ENCODE measurements around the gene SOD2. TPM values are rescaled to one million over a fixed set of nuclear protein-coding genes. Genes with fewer than 3 reads are reported as not detected.

The SOD2 gene
- total and polyA plus RNA-seq, 9 of the 15 experiments (the other 6 are each of a cell fraction or from before 2014, with no cell fraction given), result 39.8 to 140 (median 95.8) TPM

DNA sequence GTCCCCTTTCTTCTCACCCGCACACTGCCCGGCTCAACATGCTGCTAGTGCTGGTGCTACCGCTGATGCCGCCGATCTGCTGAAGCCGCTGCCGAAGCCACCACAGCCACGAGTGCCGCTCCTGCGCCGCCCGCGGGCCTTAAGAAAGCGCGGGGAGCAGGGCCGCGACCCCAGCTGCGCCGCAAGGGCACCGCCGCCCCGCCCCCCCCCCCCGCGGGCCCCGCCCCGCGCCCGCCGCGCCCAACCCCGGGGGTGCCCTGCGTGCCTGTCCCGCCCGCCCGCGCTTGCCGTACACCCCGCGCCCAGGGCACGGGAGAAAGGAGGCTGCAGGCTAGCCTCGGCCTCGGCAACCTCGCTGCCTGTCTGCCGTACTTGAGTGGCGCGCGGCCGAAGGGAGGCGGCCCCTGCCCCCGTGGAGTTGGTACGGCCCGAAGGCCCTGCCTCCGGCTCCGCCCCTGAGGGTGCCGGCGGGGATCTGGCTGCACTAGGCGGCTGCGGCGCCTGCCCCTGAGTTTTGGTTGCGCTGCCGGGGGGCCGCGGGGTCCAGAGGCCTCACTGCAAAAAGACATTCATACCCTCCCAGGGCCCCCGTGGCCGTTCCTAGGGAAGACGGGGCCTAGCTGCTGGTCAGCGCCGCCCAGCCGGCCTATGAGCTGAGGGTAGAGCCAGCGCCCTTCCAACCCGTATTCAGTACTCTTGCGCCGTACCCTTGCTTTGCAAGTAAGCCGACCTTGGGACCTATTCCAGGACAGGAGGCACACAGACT lies at the start of gene SOD2 (continued):
- TF ChIP-seq KDM5B (IDR thresholded peaks at IDR 0.05; ENCODE audit: insufficient replicate concordance, low read depth, low read length), result peak; percentile 97
- TF ChIP-seq ZNF444 (CRISPR knock-in tag; IDR thresholded peaks at IDR 0.05), result no peak
- no peak for TF ChIP-seq ATF1 (CRISPR knock-in tag; IDR thresholded peaks at IDR 0.05)
- TF ChIP-seq ATF1 (tag; IDR thresholded peaks at IDR 0.05), result no peak
- peak; percentile 67; the same call in 1 of the 2 replicates for TF ChIP-seq POLR2AphosphoS2 (IDR thresholded peaks at IDR 0.05; ENCODE audit: low read length)
- TF ChIP-seq KAT2B (IDR thresholded peaks at IDR 0.05; ENCODE audit: low read depth, low read length), result no peak
- peak; percentile 39; the same call in 1 of the 2 replicates for TF ChIP-seq E2F3 (CRISPR knock-in tag; IDR thresholded peaks at IDR 0.05)
- no peak for TF ChIP-seq ZNF696 (CRISPR knock-in tag; conservative IDR thresholded peaks at IDR 0.05)
- peak; percentile 96 for TF ChIP-seq RB1 (IDR thresholded peaks at IDR 0.05; ENCODE audit: low read depth)
- TF ChIP-seq ZNF3 (CRISPR knock-in tag; IDR thresholded peaks at IDR 0.05), result no peak
- TF ChIP-seq YY1 (IDR thresholded peaks at IDR 0.05; ENCODE audit: borderline replicate concordance in 1 of 3, control insufficient read depth in 1 of 3, extremely low read depth in 1 of 3, insufficient read depth in 3 of 3, insufficient read length in 1 of 3, insufficient replicate concordance in 2 of 3, low read depth in 1 of 3, low read length in 2 of 3), result peak in 2 of 3 experiments; percentile 28 to 62
- no peak for TF ChIP-seq NELFE (IDR thresholded peaks at IDR 0.05; ENCODE audit: insufficient read depth, insufficient read length)
- TF ChIP-seq ZNF644 (tag; IDR thresholded peaks at IDR 0.05; ENCODE audit: low read depth), result no peak
- TF ChIP-seq ZNF324 (CRISPR knock-in tag; IDR thresholded peaks at IDR 0.05), result no peak
- TF ChIP-seq POLR2B (IDR thresholded peaks at IDR 0.05; ENCODE audit: low read depth, partially characterized antibody), result peak; percentile 88
- no peak for TF ChIP-seq MEF2D (tag; conservative IDR thresholded peaks at IDR 0.05; ENCODE audit: low read depth)
- TF ChIP-seq CBX5 (IDR thresholded peaks at IDR 0.05; ENCODE audit: borderline replicate concordance, low read depth), result no peak
- TF ChIP-seq, protein P1, sequence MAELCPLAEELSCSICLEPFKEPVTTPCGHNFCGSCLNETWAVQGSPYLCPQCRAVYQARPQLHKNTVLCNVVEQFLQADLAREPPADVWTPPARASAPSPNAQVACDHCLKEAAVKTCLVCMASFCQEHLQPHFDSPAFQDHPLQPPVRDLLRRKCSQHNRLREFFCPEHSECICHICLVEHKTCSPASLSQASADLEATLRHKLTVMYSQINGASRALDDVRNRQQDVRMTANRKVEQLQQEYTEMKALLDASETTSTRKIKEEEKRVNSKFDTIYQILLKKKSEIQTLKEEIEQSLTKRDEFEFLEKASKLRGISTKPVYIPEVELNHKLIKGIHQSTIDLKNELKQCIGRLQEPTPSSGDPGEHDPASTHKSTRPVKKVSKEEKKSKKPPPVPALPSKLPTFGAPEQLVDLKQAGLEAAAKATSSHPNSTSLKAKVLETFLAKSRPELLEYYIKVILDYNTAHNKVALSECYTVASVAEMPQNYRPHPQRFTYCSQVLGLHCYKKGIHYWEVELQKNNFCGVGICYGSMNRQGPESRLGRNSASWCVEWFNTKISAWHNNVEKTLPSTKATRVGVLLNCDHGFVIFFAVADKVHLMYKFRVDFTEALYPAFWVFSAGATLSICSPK (IDR thresholded peaks at IDR 0.05; ENCODE audit: borderline replicate concordance), result no peak
- no peak for TF ChIP-seq BCL6 (CRISPR knock-in tag; IDR thresholded peaks at IDR 0.05)
- TF ChIP-seq ZNF586 (CRISPR knock-in tag; conservative IDR thresholded peaks at IDR 0.05), result no peak
- TF ChIP-seq, protein P2, sequence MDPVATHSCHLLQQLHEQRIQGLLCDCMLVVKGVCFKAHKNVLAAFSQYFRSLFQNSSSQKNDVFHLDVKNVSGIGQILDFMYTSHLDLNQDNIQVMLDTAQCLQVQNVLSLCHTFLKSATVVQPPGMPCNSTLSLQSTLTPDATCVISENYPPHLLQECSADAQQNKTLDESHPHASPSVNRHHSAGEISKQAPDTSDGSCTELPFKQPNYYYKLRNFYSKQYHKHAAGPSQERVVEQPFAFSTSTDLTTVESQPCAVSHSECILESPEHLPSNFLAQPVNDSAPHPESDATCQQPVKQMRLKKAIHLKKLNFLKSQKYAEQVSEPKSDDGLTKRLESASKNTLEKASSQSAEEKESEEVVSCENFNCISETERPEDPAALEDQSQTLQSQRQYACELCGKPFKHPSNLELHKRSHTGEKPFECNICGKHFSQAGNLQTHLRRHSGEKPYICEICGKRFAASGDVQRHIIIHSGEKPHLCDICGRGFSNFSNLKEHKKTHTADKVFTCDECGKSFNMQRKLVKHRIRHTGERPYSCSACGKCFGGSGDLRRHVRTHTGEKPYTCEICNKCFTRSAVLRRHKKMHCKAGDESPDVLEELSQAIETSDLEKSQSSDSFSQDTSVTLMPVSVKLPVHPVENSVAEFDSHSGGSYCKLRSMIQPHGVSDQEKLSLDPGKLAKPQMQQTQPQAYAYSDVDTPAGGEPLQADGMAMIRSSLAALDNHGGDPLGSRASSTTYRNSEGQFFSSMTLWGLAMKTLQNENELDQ (CRISPR knock-in tag; IDR thresholded peaks at IDR 0.05; ENCODE audit: borderline replicate concordance), result no peak
- TF ChIP-seq, protein P3, sequence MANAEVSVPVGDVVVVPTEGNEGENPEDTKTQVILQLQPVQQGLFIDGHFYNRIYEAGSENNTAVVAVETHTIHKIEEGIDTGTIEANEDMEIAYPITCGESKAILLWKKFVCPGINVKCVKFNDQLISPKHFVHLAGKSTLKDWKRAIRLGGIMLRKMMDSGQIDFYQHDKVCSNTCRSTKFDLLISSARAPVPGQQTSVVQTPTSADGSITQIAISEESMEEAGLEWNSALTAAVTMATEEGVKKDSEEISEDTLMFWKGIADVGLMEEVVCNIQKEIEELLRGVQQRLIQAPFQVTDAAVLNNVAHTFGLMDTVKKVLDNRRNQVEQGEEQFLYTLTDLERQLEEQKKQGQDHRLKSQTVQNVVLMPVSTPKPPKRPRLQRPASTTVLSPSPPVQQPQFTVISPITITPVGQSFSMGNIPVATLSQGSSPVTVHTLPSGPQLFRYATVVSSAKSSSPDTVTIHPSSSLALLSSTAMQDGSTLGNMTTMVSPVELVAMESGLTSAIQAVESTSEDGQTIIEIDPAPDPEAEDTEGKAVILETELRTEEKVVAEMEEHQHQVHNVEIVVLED (CRISPR knock-in tag; IDR thresholded peaks at IDR 0.05), result 0 out of 2 replicates have a peak, but pooled peaks have one; percentile 17
